ENCODE data around the gene KMT2C.
"Not testable (repeated sequence)": the region's sequence is repeated elsewhere in the genome, so short reads cannot be mapped to it uniquely, and the experiment has no call there.

The KMT2C gene

GRCh38 chr7:152353281-152353680 is 82.5 kb downstream of the KMT2C start:
- DNase-seq: not testable (repeated sequence)

GRCh38 chr7:152351747-152352146 is 84.1 kb downstream of the KMT2C start:
- DNase-seq: not testable (repeated sequence)

- DNase-seq: no peak
Observed at GRCh38 chr7:152351168-152351567, 84.6 kb downstream of the KMT2C start.

GRCh38 chr7:152347888-152348287 is 87.9 kb downstream of the KMT2C start:
- no peak for DNase-seq

GRCh38 chr7:152344253-152344652 is 91.5 kb downstream of the KMT2C start:
- no peak for DNase-seq

- DNase-seq: no peak
Observed at GRCh38 chr7:152342796-152343195, 93.0 kb downstream of the KMT2C start.

GRCh38 chr7:152341914-152342236 is 93.9 kb downstream of the KMT2C start:
- DNase-seq: no peak

- no peak for DNase-seq
Observed at GRCh38 chr7:152341039-152341913, 94.5 kb downstream of the KMT2C start.

- DNase-seq: no peak
Observed at GRCh38 chr7:152340161-152340560, 95.6 kb downstream of the KMT2C start.

- no peak for DNase-seq
Observed at GRCh38 chr7:152338561-152338960, 97.2 kb downstream of the KMT2C start.

- no peak for DNase-seq
Observed at GRCh38 chr7:152336754-152337368, 98.9 kb downstream of the KMT2C start.

- DNase-seq: no peak
Observed at GRCh38 chr7:152335900-152336571, 99.8 kb downstream of the KMT2C start.

- no peak for DNase-seq
Observed at GRCh38 chr7:152333134-152333533, 102.7 kb downstream of the KMT2C start.

GRCh38 chr7:152330827-152331226 is 105.0 kb downstream of the KMT2C start:
- no peak for DNase-seq

GRCh38 chr7:152329469-152329868 is 106.3 kb downstream of the KMT2C start:
- no peak for DNase-seq

GRCh38 chr7:152328234-152328633 is 107.6 kb downstream of the KMT2C start:
- DNase-seq: no peak

- DNase-seq: no peak
Observed at GRCh38 chr7:152315845-152316244, 120.0 kb downstream of the KMT2C start.

GRCh38 chr7:152313831-152314604 is 121.8 kb downstream of the KMT2C start:
- DNase-seq: no peak

GRCh38 chr7:152313217-152313616 is 122.6 kb downstream of the KMT2C start:
- DNase-seq: no peak

GRCh38 chr7:152312316-152312715 is 123.5 kb downstream of the KMT2C start:
- no peak for DNase-seq

GRCh38 chr7:152307902-152308301 is 127.9 kb downstream of the KMT2C start:
- no peak for DNase-seq

- not testable (repeated sequence) for DNase-seq
Observed at GRCh38 chr7:152299542-152300143, 136.2 kb downstream of the KMT2C start.

GRCh38 chr7:152292897-152293296 is 142.9 kb downstream of the KMT2C start:
- DNase-seq: no peak
